Loucy (cell line): ENCODE results near the gene MTA1.

ENCODE experiments used
- EZH2phosphoT487 ChIP-seq: fragments of 200-600 bp; IDR thresholded peaks from 2 replicates; pipeline ENCODE4 v1.6.1; 2018; ENCODE audit warnings: antibody characterized with exemption, mild to moderate bottlenecking, moderate library complexity, borderline replicate concordance
- TF ChIP-seq, protein P1 (sequence below): fragments of 200-600 bp; sonication (generic); conservative IDR thresholded peaks from 2 replicates; pipeline ENCODE4 v1.5.1; 2014; ENCODE audit warnings: mild to moderate bottlenecking, antibody characterized with exemption, low read length

DNA sequence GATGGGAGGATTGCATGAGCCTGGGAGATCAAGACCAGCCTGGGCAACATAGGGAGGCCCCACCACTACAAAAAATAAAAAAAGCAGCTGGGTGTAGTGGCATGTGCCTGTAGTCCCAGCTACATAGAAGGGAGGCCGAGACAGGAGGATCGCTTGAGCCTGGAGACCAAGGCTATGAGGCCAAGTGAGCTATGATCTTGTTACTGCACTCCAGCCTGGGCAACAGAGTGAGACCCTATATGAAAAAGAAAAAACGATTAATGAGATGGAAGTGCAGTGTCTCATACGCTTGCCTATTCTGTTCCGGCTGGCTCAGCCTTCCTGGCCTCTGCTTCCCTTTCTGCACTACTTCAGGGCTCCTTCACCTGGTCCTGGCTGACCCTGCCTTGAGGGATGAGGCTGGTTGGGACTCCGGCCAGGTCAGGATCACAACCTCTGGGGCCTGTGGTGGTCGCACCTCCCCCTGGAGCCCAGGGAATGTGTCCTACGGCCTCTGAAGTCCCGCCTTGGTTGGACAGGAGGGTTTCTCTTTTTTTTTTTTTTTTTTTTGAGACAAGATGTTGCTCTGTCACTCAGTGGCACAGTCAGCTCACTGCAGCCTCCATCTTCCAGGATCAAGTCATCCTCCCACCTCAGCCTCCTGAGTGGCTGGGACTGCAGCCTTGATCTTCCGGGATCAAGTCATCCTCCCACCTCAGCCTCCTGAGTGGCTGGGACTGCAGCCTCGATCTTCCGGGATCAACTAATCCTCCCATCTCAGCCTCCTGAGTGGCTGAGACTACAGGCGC, 82.1 kb downstream of the MTA1 start:
- TF ChIP-seq, protein P1, sequence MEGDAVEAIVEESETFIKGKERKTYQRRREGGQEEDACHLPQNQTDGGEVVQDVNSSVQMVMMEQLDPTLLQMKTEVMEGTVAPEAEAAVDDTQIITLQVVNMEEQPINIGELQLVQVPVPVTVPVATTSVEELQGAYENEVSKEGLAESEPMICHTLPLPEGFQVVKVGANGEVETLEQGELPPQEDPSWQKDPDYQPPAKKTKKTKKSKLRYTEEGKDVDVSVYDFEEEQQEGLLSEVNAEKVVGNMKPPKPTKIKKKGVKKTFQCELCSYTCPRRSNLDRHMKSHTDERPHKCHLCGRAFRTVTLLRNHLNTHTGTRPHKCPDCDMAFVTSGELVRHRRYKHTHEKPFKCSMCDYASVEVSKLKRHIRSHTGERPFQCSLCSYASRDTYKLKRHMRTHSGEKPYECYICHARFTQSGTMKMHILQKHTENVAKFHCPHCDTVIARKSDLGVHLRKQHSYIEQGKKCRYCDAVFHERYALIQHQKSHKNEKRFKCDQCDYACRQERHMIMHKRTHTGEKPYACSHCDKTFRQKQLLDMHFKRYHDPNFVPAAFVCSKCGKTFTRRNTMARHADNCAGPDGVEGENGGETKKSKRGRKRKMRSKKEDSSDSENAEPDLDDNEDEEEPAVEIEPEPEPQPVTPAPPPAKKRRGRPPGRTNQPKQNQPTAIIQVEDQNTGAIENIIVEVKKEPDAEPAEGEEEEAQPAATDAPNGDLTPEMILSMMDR, result no peak
- TF ChIP-seq EZH2phosphoT487, result no peak
